ENCODE measurements around the gene SCT.
"Not testable (repeated sequence)": the region's sequence is repeated elsewhere in the genome, so short reads cannot be mapped to it uniquely, and the experiment has no call there.

The SCT gene, protein sequence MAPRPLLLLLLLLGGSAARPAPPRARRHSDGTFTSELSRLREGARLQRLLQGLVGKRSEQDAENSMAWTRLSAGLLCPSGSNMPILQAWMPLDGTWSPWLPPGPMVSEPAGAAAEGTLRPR

GRCh38 chr11:626475-627307, at the start of gene SCT:
Gene SCT (minus strand): TSS chr11:627181. CDS start chr11:627143, 38 bp downstream.
- no peak for DNase-seq

DNA sequence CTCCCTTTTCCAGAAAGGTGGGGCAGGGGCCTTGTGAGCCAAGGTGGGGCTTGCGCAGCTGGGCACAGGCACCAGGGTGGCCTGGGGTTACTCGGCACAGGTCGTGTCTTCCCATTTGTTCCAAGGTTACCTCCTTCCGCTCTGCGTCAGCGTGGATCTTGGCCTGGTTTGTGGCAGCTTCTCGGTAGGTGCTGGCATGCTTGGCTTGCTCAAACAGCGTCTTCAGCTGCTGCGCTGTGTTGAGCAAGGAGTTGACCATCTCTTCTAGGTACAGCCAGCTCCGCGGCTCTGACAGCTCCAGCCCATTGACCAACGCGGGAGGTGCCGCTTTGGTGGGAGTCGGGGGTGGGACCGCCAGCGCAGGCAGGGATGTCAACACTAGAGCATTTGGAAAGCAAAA, 47.4 kb upstream of the SCT start:
- DNase-seq: no peak

GRCh38 chr11:673866-674265, 46.9 kb upstream of the SCT start:
- DNase-seq: no peak

GRCh38 chr11:665704-666281, 38.8 kb upstream of the SCT start:
- DNase-seq: no peak

- no peak for DNase-seq
Observed at GRCh38 chr11:665062-665703, 38.2 kb upstream of the SCT start.

GRCh38 chr11:662689-663274, 35.8 kb upstream of the SCT start:
- peak in 1 of 2 experiments; percentile 41 for DNase-seq

DNA sequence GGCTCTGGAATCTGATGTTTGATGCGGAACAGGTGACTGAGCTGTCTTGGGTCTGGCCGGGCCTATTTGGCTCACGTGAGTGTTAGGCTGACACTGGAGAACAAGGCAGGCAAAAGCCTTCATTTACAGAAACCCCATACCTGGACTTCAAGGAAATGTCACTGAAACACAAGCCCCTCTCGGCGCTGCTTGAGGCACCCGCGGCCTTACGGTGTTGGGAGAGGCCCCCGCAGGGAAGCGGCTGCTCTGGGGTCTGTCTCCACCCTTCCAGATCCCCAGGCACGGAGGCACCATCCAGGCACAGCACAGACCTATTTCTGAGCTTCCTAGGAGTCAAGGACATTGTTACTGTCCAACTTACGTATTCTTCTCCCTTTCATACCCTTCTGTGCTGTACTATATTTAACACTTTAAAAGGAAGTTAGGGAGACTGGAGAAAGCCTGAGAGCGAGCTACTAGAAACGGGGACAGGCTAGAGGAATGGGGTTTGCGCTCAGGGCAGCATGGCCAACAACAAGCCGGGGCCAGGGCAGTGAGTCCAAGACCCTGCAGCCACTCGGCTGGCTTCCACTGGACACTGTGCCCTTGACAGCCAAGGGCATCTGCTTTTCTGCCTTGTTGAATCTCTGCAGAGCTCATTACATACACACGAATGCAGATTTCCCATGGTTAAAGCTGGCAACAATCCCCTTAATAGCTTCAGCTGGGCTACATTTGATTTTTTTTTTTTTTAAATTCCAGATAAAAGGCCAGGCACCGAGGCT, 33.9 kb upstream of the SCT start:
- DNase-seq: no peak

DNA sequence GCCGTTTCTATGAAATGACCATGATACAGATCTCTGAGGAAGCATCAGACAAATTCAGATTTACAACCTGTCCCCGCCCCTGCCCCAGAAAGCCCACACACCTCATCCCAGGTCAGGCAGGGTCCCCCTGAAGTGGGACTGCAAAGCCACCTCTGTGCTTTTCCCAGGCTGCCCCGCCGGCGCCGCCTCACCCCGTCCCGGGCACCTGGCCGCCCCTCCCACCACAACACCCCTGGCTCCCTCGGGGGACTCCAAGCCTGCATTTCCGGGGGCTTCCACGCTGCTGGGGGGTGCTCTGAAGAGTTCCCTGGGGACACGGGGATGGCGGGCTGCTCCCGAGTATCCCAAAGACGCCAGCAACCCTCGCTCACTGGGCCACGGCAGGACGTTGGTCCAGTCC, 33.3 kb upstream of the SCT start:
- DNase-seq: no peak

DNA sequence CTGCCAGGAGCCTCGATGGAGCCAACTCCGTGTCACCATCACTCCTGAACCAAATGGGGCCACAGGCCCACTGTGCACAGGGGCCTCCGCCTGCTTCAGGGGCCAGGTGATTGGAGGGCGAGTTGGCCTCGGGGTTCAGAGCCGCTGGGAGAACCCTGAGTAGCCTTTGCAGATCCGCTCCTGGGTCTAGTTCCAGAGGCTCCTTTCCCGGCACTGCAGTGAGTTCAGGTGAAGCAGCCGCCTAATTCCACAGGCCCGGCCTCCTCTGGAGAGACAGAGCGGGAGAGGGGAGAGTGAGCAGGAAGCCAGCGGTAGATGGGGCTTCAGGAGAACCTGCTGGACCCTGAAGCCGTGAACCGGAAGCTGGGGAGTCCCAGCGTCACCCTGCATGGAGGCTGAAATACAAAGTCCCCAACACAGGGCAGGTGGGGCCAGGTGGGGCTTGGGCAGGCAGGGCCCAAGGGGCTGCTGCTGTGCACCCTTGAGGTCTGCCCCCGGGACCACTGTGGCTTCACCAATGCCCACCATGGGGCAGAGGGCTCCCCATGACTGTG, 32.6 kb upstream of the SCT start:
- no peak for DNase-seq

DNA sequence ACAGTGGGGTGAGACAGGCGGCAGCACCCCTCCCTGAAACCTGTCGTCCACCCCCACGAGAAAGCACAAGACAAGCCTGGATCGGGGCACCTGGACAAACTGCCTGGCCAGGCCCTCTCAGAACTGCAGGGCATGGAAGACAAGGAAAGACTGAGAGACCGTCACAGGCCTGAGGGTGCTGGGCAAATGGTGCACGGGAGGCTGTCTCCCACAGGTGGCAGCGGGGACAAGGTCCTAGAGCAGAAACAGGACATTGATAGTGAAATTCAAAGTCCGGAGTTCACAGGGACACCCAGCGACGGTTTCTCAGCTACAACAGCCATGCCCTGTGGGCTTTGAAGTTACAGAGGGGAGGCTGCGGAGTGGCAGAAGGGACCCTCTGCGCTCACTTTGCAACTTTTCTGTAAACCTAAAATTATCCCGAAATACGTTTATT, 30.7 kb upstream of the SCT start:
- no peak for DNase-seq

GRCh38 chr11:656866-657265, 29.9 kb upstream of the SCT start:
- DNase-seq: no peak

GRCh38 chr11:656426-656825, 29.4 kb upstream of the SCT start:
- no peak for DNase-seq

GRCh38 chr11:655036-655726, 28.2 kb upstream of the SCT start:
- no peak for DNase-seq

GRCh38 chr11:654444-654843, 27.5 kb upstream of the SCT start:
- not testable (repeated sequence) for DNase-seq

DNA sequence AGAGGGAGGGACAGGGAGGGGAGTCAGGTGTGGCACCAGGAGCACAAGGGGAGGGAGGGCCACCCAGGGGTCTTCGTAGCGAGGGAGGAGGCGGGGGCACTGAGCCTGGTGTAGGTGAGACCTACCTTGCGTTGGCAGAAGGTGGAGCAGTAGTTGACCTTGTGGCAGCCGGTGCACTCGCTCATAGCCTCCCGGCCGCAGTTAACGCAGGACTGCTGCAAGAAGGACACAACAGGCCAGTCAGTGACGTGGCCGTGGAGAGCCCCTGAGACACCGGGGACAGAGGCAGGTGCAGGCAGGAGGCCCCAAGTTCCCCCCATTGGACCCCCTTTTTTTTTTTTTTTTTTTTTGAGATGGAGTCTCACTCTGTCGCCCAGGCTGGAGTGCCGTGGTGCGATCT, 26.9 kb upstream of the SCT start:
- no peak for DNase-seq

DNA sequence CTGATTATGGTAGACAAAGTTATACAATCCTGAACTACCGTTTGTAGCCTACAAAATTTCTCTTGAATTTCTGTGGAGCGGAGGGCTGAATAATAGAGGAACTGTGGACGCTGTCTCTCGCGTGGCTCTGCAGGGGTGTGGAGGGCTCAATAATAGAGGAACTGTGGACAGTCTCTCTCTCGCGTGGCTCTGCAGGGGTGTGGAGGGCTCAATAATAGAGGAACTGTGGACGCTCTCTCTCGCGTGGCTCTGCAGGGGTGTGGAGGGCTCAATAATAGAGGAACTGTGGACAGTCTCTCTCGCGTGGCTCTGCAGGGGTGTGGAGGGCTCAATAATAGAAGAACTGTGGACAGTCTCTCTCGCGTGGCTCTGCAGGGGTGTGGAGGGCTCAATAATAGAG, 26.2 kb upstream of the SCT start:
- not testable (repeated sequence) for DNase-seq

DNA sequence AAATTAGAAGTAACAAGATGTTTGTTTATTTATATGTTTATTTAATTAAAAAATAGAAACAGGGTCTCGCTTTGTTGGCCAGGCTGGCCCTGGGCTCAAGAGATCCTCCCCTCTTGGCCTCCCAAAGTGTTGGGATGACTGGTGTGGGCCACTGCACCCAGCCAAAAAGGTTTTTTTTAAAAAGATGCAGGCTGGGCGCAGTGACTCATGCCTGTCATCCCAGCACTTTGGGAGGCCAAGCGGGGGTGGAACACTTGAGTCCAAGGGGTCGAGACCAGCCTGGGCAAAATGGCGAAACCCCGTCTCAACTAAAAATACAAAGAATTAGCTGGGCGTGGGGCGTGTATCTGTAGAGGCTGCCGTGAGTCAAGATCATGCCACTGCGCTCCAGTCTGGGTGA, 23.5 kb upstream of the SCT start:
- DNase-seq: no peak

DNA sequence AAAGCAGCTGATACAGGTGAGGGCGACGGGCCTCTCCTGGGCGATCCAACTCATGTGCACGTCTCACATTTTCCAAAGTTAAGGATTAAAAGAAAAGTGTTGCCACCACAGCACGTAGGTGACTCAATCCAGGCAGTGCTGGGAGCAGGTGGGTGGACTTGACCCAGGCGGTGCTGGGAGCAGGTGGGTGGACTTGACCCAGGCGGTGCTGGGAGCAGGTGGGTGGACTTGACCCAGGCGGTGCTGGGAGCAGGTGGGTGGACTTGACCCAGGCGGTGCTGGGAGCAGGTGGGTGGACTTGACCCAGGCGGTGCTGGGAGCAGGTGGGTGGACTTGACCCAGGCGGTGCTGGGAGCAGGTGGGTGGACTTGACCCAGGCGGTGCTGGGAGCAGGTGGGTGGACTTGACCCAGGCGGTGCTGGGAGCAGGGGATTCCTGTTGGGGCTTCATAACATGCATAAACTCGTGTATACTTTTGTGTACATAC, 20.7 kb upstream of the SCT start:
- DNase-seq: not testable (repeated sequence)

DNA sequence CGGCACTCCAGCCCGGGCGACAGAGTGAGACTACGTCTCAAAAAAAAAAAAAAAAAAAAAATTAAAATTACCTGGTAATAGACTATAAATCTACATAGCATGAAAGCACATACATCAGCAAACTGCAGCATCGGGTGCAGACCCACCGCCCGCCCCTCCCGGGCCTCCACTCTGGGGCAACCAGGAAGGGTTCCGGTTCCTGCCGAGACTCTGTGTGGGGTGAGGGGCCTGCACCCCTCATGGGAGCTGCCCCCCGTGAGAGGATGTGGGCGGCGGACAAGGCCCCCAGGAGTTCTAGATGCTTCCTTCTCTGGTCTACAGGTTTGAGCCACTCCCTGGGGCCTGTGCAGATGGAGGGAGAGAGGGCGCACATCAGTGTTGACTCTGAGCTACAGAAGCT, 19.2 kb upstream of the SCT start:
- no peak for DNase-seq

GRCh38 chr11:645536-645935, 18.6 kb upstream of the SCT start:
- DNase-seq: no peak

Measured in NCI-H524 (cell line).